IPS-18a (cell line): ENCODE results near the gene GMDS.
"Not testable (repeated sequence)": the region's sequence is repeated elsewhere in the genome, so short reads cannot be mapped to it uniquely, and the experiment has no call there.

Experiments used
- H3K27ac ChIP-seq: one replicate; pipeline ENCODE4 v1.5.1; 2013; ENCODE audit warnings: low read length
- H3K27me3 ChIP-seq: one replicate; pipeline ENCODE4 v1.6.1; 2013; ENCODE audit warnings: mild to moderate bottlenecking, low read length; ENCODE audit not compliant: control insufficient read depth, insufficient read depth
- H3K36me3 ChIP-seq: one replicate; pipeline ENCODE4 v1.6.1; 2013; ENCODE audit warnings: low read depth, low read length; ENCODE audit not compliant: control insufficient read depth
- H3K4me1 ChIP-seq: one replicate; pipeline ENCODE4 v1.6.1; 2013; ENCODE audit warnings: low read depth, low read length; ENCODE audit not compliant: control insufficient read depth
- H3K4me3 ChIP-seq: one replicate; pipeline ENCODE4 v1.5.1; 2013; ENCODE audit warnings: low read length
- H3K9ac ChIP-seq: one replicate; pipeline ENCODE4 v1.6.1; 2013; ENCODE audit warnings: mild to moderate bottlenecking, low read length, moderate library complexity
- H3K9me3 ChIP-seq: one replicate; pipeline ENCODE4 v1.6.1; 2013; ENCODE audit warnings: low read depth, low read length; ENCODE audit not compliant: control insufficient read depth

The GMDS gene

GRCh38 chr6:1764397-1764987 lies 480.9 kb downstream of the GMDS start:
- H3K27me3 ChIP-seq = no peaks in the 10 kb centered on the region
- no peaks in the 10 kb centered on the region for H3K36me3 ChIP-seq
- H3K4me3 ChIP-seq = no peak overlapping the region
- H3K4me1 ChIP-seq = no peaks in the 10 kb centered on the region
- no peaks in the 10 kb centered on the region for H3K9me3 ChIP-seq
- H3K27ac ChIP-seq = no peak overlapping the region
- no peak overlapping the region for H3K9ac ChIP-seq

- H3K36me3 ChIP-seq = no peaks in the 10 kb centered on the region
- H3K27ac ChIP-seq = no peak overlapping the region
- no peaks in the 10 kb centered on the region for H3K27me3 ChIP-seq
- H3K9ac ChIP-seq = no peak overlapping the region
- no peak overlapping the region for H3K4me3 ChIP-seq
- no peaks in the 10 kb centered on the region for H3K4me1 ChIP-seq
- H3K9me3 ChIP-seq = no peaks in the 10 kb centered on the region
Observed at GRCh38 chr6:1763404-1763803, 482.0 kb downstream of the GMDS start.

GRCh38 chr6:1762203-1762602 lies 483.2 kb downstream of the GMDS start:
- Histone ChIP-seq H3K9ac (no peak overlapping the region), H3K36me3 (no peaks in the 10 kb centered on the region), H3K9me3 (no peaks in the 10 kb centered on the region), H3K27me3 (no peaks in the 10 kb centered on the region), H3K4me3 (no peak overlapping the region), H3K4me1 (no peaks in the 10 kb centered on the region), H3K27ac (no peak overlapping the region)

GRCh38 chr6:1761477-1761877 lies 483.9 kb downstream of the GMDS start:
- Histone ChIP-seq H3K36me3 (no peaks in the 10 kb centered on the region), H3K9ac (no peak overlapping the region), H3K4me3 (no peak overlapping the region), H3K9me3 (no peaks in the 10 kb centered on the region), H3K27ac (no peak overlapping the region), H3K27me3 (no peaks in the 10 kb centered on the region), H3K4me1 (no peaks in the 10 kb centered on the region)

GRCh38 chr6:1760876-1761275 lies 484.5 kb downstream of the GMDS start:
- H3K27ac ChIP-seq = no peak overlapping the region
- H3K4me1 ChIP-seq = no peaks in the 10 kb centered on the region
- no peaks in the 10 kb centered on the region for H3K9me3 ChIP-seq
- no peaks in the 10 kb centered on the region for H3K27me3 ChIP-seq
- H3K36me3 ChIP-seq = no peaks in the 10 kb centered on the region
- no peak overlapping the region for H3K9ac ChIP-seq
- no peak overlapping the region for H3K4me3 ChIP-seq

- Histone ChIP-seq H3K36me3 (no peaks in the 10 kb centered on the region), H3K27me3 (no peaks in the 10 kb centered on the region), H3K4me1 (no peaks in the 10 kb centered on the region), H3K27ac (no peak overlapping the region), H3K9ac (no peak overlapping the region), H3K4me3 (no peak overlapping the region), H3K9me3 (no peaks in the 10 kb centered on the region)
Observed at GRCh38 chr6:1759870-1760269, 485.5 kb downstream of the GMDS start.

GRCh38 chr6:1758076-1758679 lies 487.2 kb downstream of the GMDS start:
- Histone ChIP-seq H3K27me3 (no peaks in the 10 kb centered on the region), H3K4me1 (no peaks in the 10 kb centered on the region), H3K27ac (no peak overlapping the region), H3K9me3 (no peaks in the 10 kb centered on the region), H3K9ac (no peak overlapping the region), H3K36me3 (no peaks in the 10 kb centered on the region), H3K4me3 (no peak overlapping the region)

- Histone ChIP-seq H3K9ac (no peak overlapping the region), H3K4me1 (no peaks in the 10 kb centered on the region), H3K36me3 (no peaks in the 10 kb centered on the region), H3K9me3 (no peaks in the 10 kb centered on the region), H3K27ac (no peak overlapping the region), H3K27me3 (no peaks in the 10 kb centered on the region), H3K4me3 (no peak overlapping the region)
Observed at GRCh38 chr6:1757131-1757530, 488.3 kb downstream of the GMDS start.

GRCh38 chr6:1756472-1757129 lies 488.8 kb downstream of the GMDS start:
- H3K27me3 ChIP-seq = no peaks in the 10 kb centered on the region
- H3K9me3 ChIP-seq = no peaks in the 10 kb centered on the region
- no peak overlapping the region for H3K9ac ChIP-seq
- no peaks in the 10 kb centered on the region for H3K4me1 ChIP-seq
- no peak overlapping the region for H3K27ac ChIP-seq
- no peak overlapping the region for H3K4me3 ChIP-seq
- no peaks in the 10 kb centered on the region for H3K36me3 ChIP-seq

GRCh38 chr6:1751063-1751462 lies 494.3 kb downstream of the GMDS start:
- not testable (repeated sequence) for H3K36me3 ChIP-seq, H3K4me1 ChIP-seq, H3K27me3 ChIP-seq, H3K9ac ChIP-seq, H3K27ac ChIP-seq, H3K4me3 ChIP-seq, H3K9me3 ChIP-seq

- H3K4me1 ChIP-seq = no peaks in the 10 kb centered on the region
- no peak overlapping the region for H3K4me3 ChIP-seq
- H3K27me3 ChIP-seq = no peaks in the 10 kb centered on the region
- no peaks in the 10 kb centered on the region for H3K36me3 ChIP-seq
- H3K27ac ChIP-seq = no peak overlapping the region
- H3K9me3 ChIP-seq = no peaks in the 10 kb centered on the region
- H3K9ac ChIP-seq = no peak overlapping the region
Observed at GRCh38 chr6:1749041-1749440, 496.4 kb downstream of the GMDS start.

GRCh38 chr6:1747531-1747930 lies 497.9 kb downstream of the GMDS start:
- H3K27me3 ChIP-seq = no peaks in the 10 kb centered on the region
- H3K36me3 ChIP-seq = no peaks in the 10 kb centered on the region
- H3K27ac ChIP-seq = no peak overlapping the region
- no peaks in the 10 kb centered on the region for H3K4me1 ChIP-seq
- H3K9ac ChIP-seq = no peak overlapping the region
- H3K4me3 ChIP-seq = no peak overlapping the region
- H3K9me3 ChIP-seq = no peaks in the 10 kb centered on the region
